GM19025 (cell line): ENCODE results near the gene EIF2B1.

Source experiments
- ATAC-seq: cut with Tn5 transposase; IDR thresholded peaks from one replicate; pipeline ENCODE4 v1.9.1; 2021; ENCODE audit warnings: mild to moderate bottlenecking, low read depth, moderate library complexity; ENCODE audit not compliant: unreplicated experiment

EIF2B1 gene

GRCh38 chr12:123572391-123572790 lies 61.1 kb downstream of the EIF2B1 start:
- no peak for ATAC-seq

GRCh38 chr12:123571343-123571813 lies 62.1 kb downstream of the EIF2B1 start:
- no peak for ATAC-seq
